Mesodermal cell (in vitro differentiated cells): ENCODE data around the gene FGGY.
"Not testable (repeated sequence)": the region's sequence is repeated elsewhere in the genome, so short reads cannot be mapped to it uniquely, and the experiment has no call there.

Experiments used
- H3K27ac ChIP-seq: 2 replicates; pipeline ENCODE4 v1.7.0; 2013; ENCODE audit warnings: mild to moderate bottlenecking, low read depth, low read length, moderate library complexity; ENCODE audit not compliant: severe bottlenecking
- H3K36me3 ChIP-seq: 2 replicates; pipeline ENCODE4 v1.7.1; 2013; ENCODE audit warnings: mild to moderate bottlenecking, low read length, moderate library complexity; ENCODE audit not compliant: control insufficient read depth, insufficient read depth
- H3K4me1 ChIP-seq: one replicate; pipeline ENCODE4 v1.7.1; 2013; ENCODE audit warnings: mild to moderate bottlenecking, low read length; ENCODE audit not compliant: insufficient read depth, control insufficient read depth, poor library complexity, severe bottlenecking
- H3K4me3 ChIP-seq: 2 replicates; pipeline ENCODE4 v1.7.0; 2013; ENCODE audit warnings: low read length, control low read depth, mild to moderate bottlenecking; ENCODE audit not compliant: insufficient read depth, poor library complexity, severe bottlenecking; ENCODE audit errors: extremely low read depth
- H3K9me3 ChIP-seq: 2 replicates; pipeline ENCODE4 v1.7.1; 2013; ENCODE audit warnings: mild to moderate bottlenecking, low read length, moderate library complexity; ENCODE audit not compliant: control insufficient read depth
- WGBS, 2 experiments: methylation state at CpG; one replicate each; pipeline ENCODE4 v1.1.5; 2013; ENCODE audit warnings: missing lambda C conversion rate in 2 of 2; ENCODE audit not compliant: insufficient coverage in 2 of 2; 5-methylcytosine and 5-hydroxymethylcytosine counted together

The FGGY gene

GRCh38 chr1:59605761-59606160 lies 308.9 kb downstream of the FGGY start:
- H3K36me3 ChIP-seq, result no peaks in the 10 kb centered on the region
- no CpG with 5 or more reads among the region's 1 CpG for WGBS, 2 experiments
- no peak overlapping the region for H3K27ac ChIP-seq
- H3K9me3 ChIP-seq, result no peaks in the 10 kb centered on the region
- H3K4me1 ChIP-seq, result peaks cover 4% of the 10 kb centered on the region
- no peak overlapping the region for H3K4me3 ChIP-seq

- WGBS, 2 experiments, result 85 to 94% methylated on average over 1 of the region's 1 CpG
- Histone ChIP-seq H3K27ac (no peak overlapping the region), H3K4me3 (no peak overlapping the region), H3K4me1 (peaks cover 3% of the 10 kb centered on the region), H3K36me3 (no peaks in the 10 kb centered on the region), H3K9me3 (no peaks in the 10 kb centered on the region)
Observed at GRCh38 chr1:59609245-59609644, 312.4 kb downstream of the FGGY start.

GRCh38 chr1:59610499-59610898 lies 313.6 kb downstream of the FGGY start:
- H3K9me3 ChIP-seq, H3K27ac ChIP-seq, H3K4me1 ChIP-seq, H3K36me3 ChIP-seq, H3K4me3 ChIP-seq: not testable (repeated sequence)
- WGBS, 2 experiments, result 97 to 98% methylated on average over 13 of the region's 13 CpGs

DNA sequence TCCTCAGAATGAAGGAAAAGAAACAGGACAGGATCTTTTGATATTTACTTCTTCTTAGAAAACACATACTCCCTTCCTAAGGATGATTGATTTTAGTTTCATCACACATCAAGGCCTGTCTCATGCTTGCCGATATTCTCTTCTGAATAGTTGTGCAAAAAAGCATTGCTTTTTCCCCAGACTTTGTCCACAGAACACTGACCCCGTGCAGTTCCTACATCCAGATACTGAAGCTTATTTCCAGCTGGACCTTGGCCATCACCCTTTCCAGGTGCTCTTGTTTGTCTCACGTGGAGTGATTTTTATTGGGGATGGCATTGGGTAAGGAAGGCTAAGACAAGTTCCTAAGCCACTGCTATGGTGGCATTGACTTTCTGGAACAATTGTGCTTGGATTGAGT lies 320.5 kb downstream of the FGGY start:
- Histone ChIP-seq H3K9me3 (no peaks in the 10 kb centered on the region), H3K36me3 (no peaks in the 10 kb centered on the region), H3K27ac (no peak overlapping the region), H3K4me3 (no peak overlapping the region), H3K4me1 (no peaks in the 10 kb centered on the region)
- 88 to 100% methylated on average over 1 to 3 of the region's 3 CpGs for WGBS, 2 experiments

GRCh38 chr1:59619557-59619956 lies 322.7 kb downstream of the FGGY start:
- H3K4me3 ChIP-seq, result no peak overlapping the region
- WGBS, 2 experiments, result 94 to 95% methylated on average over 2 of the region's 2 CpGs

GRCh38 chr1:59625384-59625783 lies 328.5 kb downstream of the FGGY start:
- H3K36me3 ChIP-seq, result no peaks in the 10 kb centered on the region

More at GRCh38 chr1:59619557-59619956, 322.7 kb downstream of the FGGY start:
- Histone ChIP-seq H3K9me3 (no peaks in the 10 kb centered on the region), H3K4me1 (no peaks in the 10 kb centered on the region), H3K27ac (no peak overlapping the region), H3K36me3 (no peaks in the 10 kb centered on the region)

DNA sequence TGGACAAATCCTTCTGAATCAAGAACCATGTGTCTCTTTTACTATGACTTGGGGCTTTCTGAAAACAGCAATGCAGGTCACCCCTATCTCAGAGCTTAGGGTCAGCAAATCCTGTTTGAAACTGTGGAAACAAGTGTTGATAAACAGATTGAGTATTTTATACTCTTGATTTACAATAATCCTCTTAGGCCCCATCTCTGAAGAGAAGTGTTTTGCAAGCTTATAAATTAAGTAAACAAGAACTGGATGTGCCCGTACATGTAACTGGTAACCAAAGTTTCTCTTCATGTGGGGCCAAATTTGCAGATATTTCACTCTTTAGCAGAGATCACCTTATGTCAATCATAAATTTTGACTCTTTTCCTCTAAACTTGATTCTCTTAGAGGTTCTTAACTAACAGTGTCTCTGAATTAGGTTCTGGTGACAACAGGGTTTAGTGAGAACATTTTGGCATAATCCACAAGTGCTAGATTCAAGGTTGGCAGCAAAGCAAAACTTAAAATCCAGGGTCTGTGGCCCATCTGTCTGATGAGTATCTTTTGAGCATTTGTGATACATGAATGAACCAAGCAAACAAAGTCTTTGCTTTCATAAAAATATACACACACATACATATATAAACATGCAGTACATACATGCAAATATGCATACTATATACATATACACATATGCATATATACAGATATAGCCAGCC lies 334.8 kb downstream of the FGGY start:
- no peaks in the 10 kb centered on the region for H3K36me3 ChIP-seq
- no peaks in the 10 kb centered on the region for H3K4me1 ChIP-seq
- H3K4me3 ChIP-seq, result no peak overlapping the region
- H3K9me3 ChIP-seq, result no peaks in the 10 kb centered on the region
- H3K27ac ChIP-seq, result no peak overlapping the region
- WGBS, 2 experiments, result 100% methylated on average over 1 of the region's 1 CpG; no CpG with 5 or more reads in 1 of the 2 experiments

More at GRCh38 chr1:59625384-59625783, 328.5 kb downstream of the FGGY start:
- Histone ChIP-seq H3K4me1 (no peaks in the 10 kb centered on the region), H3K27ac (no peak overlapping the region), H3K9me3 (no peaks in the 10 kb centered on the region), H3K4me3 (no peak overlapping the region)

- 79 to 93% methylated on average over 2 of the region's 2 CpGs for WGBS, 2 experiments
- Histone ChIP-seq H3K36me3 (no peaks in the 10 kb centered on the region), H3K4me3 (no peak overlapping the region), H3K4me1 (no peaks in the 10 kb centered on the region), H3K9me3 (no peaks in the 10 kb centered on the region), H3K27ac (no peak overlapping the region)
Observed at GRCh38 chr1:59635097-59635496, 338.2 kb downstream of the FGGY start.

- WGBS, 2 experiments, result 85 to 88% methylated on average over 2 of the region's 2 CpGs
- H3K4me3 ChIP-seq, result no peak overlapping the region
- H3K27ac ChIP-seq, result peak overlapping the region; percentile 11
- H3K36me3 ChIP-seq, result no peaks in the 10 kb centered on the region
- H3K4me1 ChIP-seq, result no peaks in the 10 kb centered on the region
- no peaks in the 10 kb centered on the region for H3K9me3 ChIP-seq
Observed at GRCh38 chr1:59638231-59638711, 341.4 kb downstream of the FGGY start.

GRCh38 chr1:59639266-59639665 lies 342.4 kb downstream of the FGGY start:
- WGBS, 2 experiments, result 60% methylated on average over 1 of the region's 1 CpG; no CpG with 5 or more reads in 1 of the 2 experiments
- H3K27ac ChIP-seq, result no peak overlapping the region
- no peak overlapping the region for H3K4me3 ChIP-seq

DNA sequence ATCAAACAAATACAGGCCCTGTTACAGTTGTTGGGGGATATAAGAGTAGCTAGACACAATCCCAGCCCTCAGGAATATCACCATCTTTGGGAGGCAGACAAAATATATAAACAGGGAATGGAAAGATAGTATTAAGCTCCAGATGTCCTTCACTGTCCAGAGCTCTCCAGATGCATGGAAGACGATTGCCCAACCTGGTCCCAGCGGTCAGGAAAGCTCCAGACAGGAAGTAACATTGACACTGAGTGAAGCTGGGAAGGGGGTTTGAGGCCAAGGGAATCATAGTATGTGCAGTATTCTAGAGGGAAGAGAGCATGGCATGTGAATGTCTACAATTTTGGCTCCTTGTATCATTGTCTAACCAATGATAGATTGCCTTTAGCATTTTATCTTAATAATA lies 344.0 kb downstream of the FGGY start:
- no peaks in the 10 kb centered on the region for H3K36me3 ChIP-seq
- no peak overlapping the region for H3K4me3 ChIP-seq
- no peak overlapping the region for H3K27ac ChIP-seq
- WGBS, 2 experiments, result 86 to 96% methylated on average over 1 to 2 of the region's 2 CpGs
- H3K9me3 ChIP-seq, result no peaks in the 10 kb centered on the region
- H3K4me1 ChIP-seq, result no peaks in the 10 kb centered on the region

More at GRCh38 chr1:59639266-59639665, 342.4 kb downstream of the FGGY start:
- Histone ChIP-seq H3K4me1 (no peaks in the 10 kb centered on the region), H3K9me3 (no peaks in the 10 kb centered on the region), H3K36me3 (no peaks in the 10 kb centered on the region)
